ENCODE data around the gene CAMK2B.

Gene CAMK2B

GRCh38 chr7:44281811-44282600 lies 43.4 kb downstream of the CAMK2B start:
- H3K27me3 ChIP-seq: no peaks in the 10 kb centered on the region
- TF ChIP-seq CTCF (IDR thresholded peaks at IDR 0.05; ENCODE audit: low read depth, low read length): no peak
- DNase-seq: peak; percentile 6
- H3K9me3 ChIP-seq: no peaks in the 10 kb centered on the region
- no peaks in the 10 kb centered on the region for H3K36me3 ChIP-seq
- no peak overlapping the region for H3K4me3 ChIP-seq (ENCODE audit: low read depth, low read length)
- peaks cover 3% of the 10 kb centered on the region; the same call in 1 of the 2 replicates for H3K4me1 ChIP-seq

- Histone ChIP-seq H3K9me3 (no peaks in the 10 kb centered on the region), H3K4me3 (ENCODE audit: low read depth, low read length) (no peak overlapping the region), H3K27me3 (no peaks in the 10 kb centered on the region), H3K4me1 (peaks cover 9% of the 10 kb centered on the region), H3K36me3 (no peaks in the 10 kb centered on the region)
- peak; percentile 5 for DNase-seq
- TF ChIP-seq CTCF (IDR thresholded peaks at IDR 0.05; ENCODE audit: low read depth, low read length): no peak
These were observed 44.2 kb downstream of the CAMK2B start for GRCh38 chr7:44280993-44281721.

GRCh38 chr7:44280636-44280992 lies 44.8 kb downstream of the CAMK2B start:
- Histone ChIP-seq H3K4me1 (peaks cover 11% of the 10 kb centered on the region), H3K4me3 (ENCODE audit: low read depth, low read length) (no peak overlapping the region), H3K27me3 (no peaks in the 10 kb centered on the region), H3K9me3 (no peaks in the 10 kb centered on the region), H3K36me3 (no peaks in the 10 kb centered on the region)
- no peak for TF ChIP-seq CTCF (IDR thresholded peaks at IDR 0.05; ENCODE audit: low read depth, low read length)
- DNase-seq: no peak

- H3K4me1 ChIP-seq: peaks cover 11% of the 10 kb centered on the region
- H3K36me3 ChIP-seq: no peaks in the 10 kb centered on the region
- TF ChIP-seq CTCF (IDR thresholded peaks at IDR 0.05; ENCODE audit: low read depth, low read length): no peak
- H3K9me3 ChIP-seq: no peaks in the 10 kb centered on the region
- no peak overlapping the region for H3K4me3 ChIP-seq (ENCODE audit: low read depth, low read length)
- H3K27me3 ChIP-seq: no peaks in the 10 kb centered on the region
- DNase-seq: peak; percentile 2
These were observed 45.5 kb downstream of the CAMK2B start for GRCh38 chr7:44279731-44280505.

GRCh38 chr7:44279286-44279685 lies 46.1 kb downstream of the CAMK2B start:
- peak; percentile 3 for DNase-seq
- no peaks in the 10 kb centered on the region for H3K9me3 ChIP-seq
- H3K36me3 ChIP-seq: no peaks in the 10 kb centered on the region
- H3K4me1 ChIP-seq: peaks cover 9% of the 10 kb centered on the region
- no peak for TF ChIP-seq CTCF (IDR thresholded peaks at IDR 0.05; ENCODE audit: low read depth, low read length)
- H3K4me3 ChIP-seq (ENCODE audit: low read depth, low read length): no peak overlapping the region
- no peaks in the 10 kb centered on the region for H3K27me3 ChIP-seq
